GM12892 (cell line): ENCODE data around the gene ZDHHC24.

Experiments used
- DNase-seq: peaks from one replicate; pipeline ENCODE4 v3.0.0; 2011; ENCODE audit not compliant: insufficient read length
- FAIRE-seq: peaks from 2 replicates; lab custom pipeline; 2011; peaks lifted over from hg19 to GRCh38; lab: Jason Lieb, UNC
- POLR2A ChIP-seq: IDR thresholded peaks from 2 replicates; pipeline ENCODE4 v1.6.1; 2011; ENCODE audit warnings: low read depth, low read length, control low read depth
- POLR2AphosphoS5 ChIP-seq: IDR thresholded peaks from 2 replicates; pipeline ENCODE4 v1.6.1; 2011; ENCODE audit warnings: low read depth, low read length, control low read depth
- TAF1 ChIP-seq: IDR thresholded peaks from 2 replicates; pipeline ENCODE4 v1.6.1; 2011; ENCODE audit warnings: low read depth, mild to moderate bottlenecking, control low read depth, low read length, borderline replicate concordance

ZDHHC24 gene

GRCh38 chr11:66581261-66581660 is 35.4 kb upstream of the ZDHHC24 start:
- TF ChIP-seq TAF1 (no peak), POLR2AphosphoS5 (no peak), POLR2A (no peak)
- no peak for FAIRE-seq
- DNase-seq: no peak

GRCh38 chr11:66580803-66581202 is 35.0 kb upstream of the ZDHHC24 start:
- DNase-seq (no peak), FAIRE-seq (no peak)
- no peak for TF ChIP-seq TAF1
- no peak for TF ChIP-seq POLR2AphosphoS5
- no peak for TF ChIP-seq POLR2A

GRCh38 chr11:66579017-66579606 is 33.3 kb upstream of the ZDHHC24 start:
- DNase-seq (peak; percentile 79), FAIRE-seq (peak; percentile 88)
- TF ChIP-seq POLR2AphosphoS5: no peak
- TF ChIP-seq TAF1: no peak
- TF ChIP-seq POLR2A: no peak

- TF ChIP-seq POLR2AphosphoS5: no peak
- no peak for TF ChIP-seq TAF1
- no peak for TF ChIP-seq POLR2A
- no peak for DNase-seq
- no peak for FAIRE-seq
These were observed 25.0 kb upstream of the ZDHHC24 start for GRCh38 chr11:66570850-66571180.

GRCh38 chr11:66570079-66570849 is 24.4 kb upstream of the ZDHHC24 start:
- TF ChIP-seq POLR2AphosphoS5: no peak
- no peak for TF ChIP-seq POLR2A
- no peak for TF ChIP-seq TAF1
- DNase-seq (no peak), FAIRE-seq (no peak)

- TF ChIP-seq POLR2A: no peak
- no peak for TF ChIP-seq TAF1
- TF ChIP-seq POLR2AphosphoS5: no peak
- FAIRE-seq: no peak
- no peak for DNase-seq
These were observed 23.2 kb upstream of the ZDHHC24 start for GRCh38 chr11:66569076-66569475.

GRCh38 chr11:66568124-66568916 is 22.5 kb upstream of the ZDHHC24 start, which contains the start of gene CTSF:
Gene CTSF (minus strand): TSS chr11:66568606. CDS start chr11:66568486, 120 bp downstream.
- TF ChIP-seq POLR2A: no peak
- DNase-seq (peak; percentile 78), FAIRE-seq (peak; percentile 78)

- DNase-seq: no peak
- no peak for FAIRE-seq
- TF ChIP-seq POLR2A (no peak), POLR2AphosphoS5 (no peak), TAF1 (no peak)
These were observed 21.9 kb upstream of the ZDHHC24 start for GRCh38 chr11:66567787-66568123.

- DNase-seq (no peak), FAIRE-seq (no peak)
- TF ChIP-seq POLR2AphosphoS5: no peak
- no peak for TF ChIP-seq POLR2A
- TF ChIP-seq TAF1: no peak
These were observed 20.4 kb upstream of the ZDHHC24 start for GRCh38 chr11:66566221-66566620.

GRCh38 chr11:66564984-66565383 is 19.1 kb upstream of the ZDHHC24 start:
- DNase-seq (no peak), FAIRE-seq (no peak)
- TF ChIP-seq TAF1 (no peak), POLR2A (no peak), POLR2AphosphoS5 (no peak)

- TF ChIP-seq POLR2A (no peak), POLR2AphosphoS5 (no peak), TAF1 (no peak)
- no peak for FAIRE-seq
These were observed 18.7 kb upstream of the ZDHHC24 start for GRCh38 chr11:66564538-66564937.

GRCh38 chr11:66563832-66564231 is 18.0 kb upstream of the ZDHHC24 start:
- TF ChIP-seq TAF1: no peak
- no peak for TF ChIP-seq POLR2A
- TF ChIP-seq POLR2AphosphoS5: no peak
- no peak for FAIRE-seq
- DNase-seq: no peak

More at GRCh38 chr11:66564538-66564937, 18.7 kb upstream of the ZDHHC24 start:
- no peak for DNase-seq

GRCh38 chr11:66562907-66563583 is 17.2 kb upstream of the ZDHHC24 start:
- no peak for TF ChIP-seq POLR2AphosphoS5
- DNase-seq (no peak), FAIRE-seq (no peak)
